Heart left ventricle (tissue), 13 donors: ENCODE measurements around the gene MGAT4A.

ENCODE experiments used
- POLR2A ChIP-seq, 2 donors: fragments of 450-650 bp; IDR thresholded peaks; one replicate each; pipeline ENCODE4 v1.6.1; 2017; ENCODE audit warnings: antibody characterized with exemption in 2 of 2, mild to moderate bottlenecking in 2 of 2, moderate library complexity in 2 of 2
- TF ChIP-seq, protein P1 (sequence below), 12 donors: fragments of 200-600 bp; sonication (generic) in 4 of 12; IDR thresholded peaks; one replicate each; pipeline versions ENCODE4 v1.5.0 to v1.8.0; 2018 to 2022; ENCODE audit warnings: antibody characterized with exemption in 12 of 12, mild to moderate bottlenecking in 5 of 12
- donor health status: ischemic (EF 13 %, LVEDD 7.1; RV severe dilation, severe dysfunction).
- donor health status: DM: no; HTN: yes; CAD: no.
- donor health status: DM: no; HTN: no; CAD: no.
- donor health status: ischemic (EF 25% LVEDD 6.9; RV normal size, moderate dysfunction).
- donor health status: ischemic (EF 25% LVEDD 5.7; RV mildly dilated, moderate dysfunction).
- donor health status: ischemic (EF 35%, LVEDD 5.7; RV mildly dilated, moderate dysfunction).
- donor health status: nonischemic (EF 11% LVEDD 7.7; RV severe dilation, severe dysfunction).
- donor health status: DM: yes; HTN: yes; CAD: no.
- donor health status: PGD.
- donor health status: ischemic (EF 29% LVEDD 5.4; RV normal size, mild dysfunction).
- donor health status: nonischemic (EF 23%, LVEDD 6.1; RV moderate dilation, normal function).

DNA sequence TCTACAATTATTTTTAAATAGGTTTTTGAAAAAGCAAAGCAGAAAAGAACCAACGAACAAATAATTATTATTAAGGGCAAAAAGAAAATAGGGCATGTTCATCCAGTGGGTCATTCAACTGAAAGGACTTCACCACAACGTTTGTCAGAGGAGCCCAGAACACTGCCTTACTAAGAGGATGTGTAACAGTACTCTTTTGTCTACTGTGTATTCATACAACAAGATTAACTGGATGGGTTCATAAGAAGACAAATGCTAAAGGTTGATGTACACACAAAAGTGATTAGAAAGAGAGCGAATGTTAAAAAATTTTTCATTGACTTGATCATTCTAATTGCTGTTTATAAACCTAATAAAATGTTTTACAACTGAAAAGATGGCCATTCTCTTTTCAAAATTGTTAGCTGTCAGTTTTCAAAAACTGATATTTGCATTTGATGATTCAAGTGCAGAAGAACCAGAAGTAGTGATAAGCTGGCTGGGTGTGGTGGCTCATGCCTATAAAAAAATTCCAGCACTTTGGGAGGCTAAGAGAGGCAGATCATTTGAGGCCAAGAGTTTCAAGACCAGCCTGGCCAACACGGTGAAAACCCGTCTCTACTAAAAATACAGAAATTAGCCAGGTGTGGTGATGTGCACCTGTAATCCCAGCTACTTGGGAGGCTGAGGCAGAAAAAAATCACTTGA lies 33.1 kb downstream of the MGAT4A start:
- TF ChIP-seq, protein P1, sequence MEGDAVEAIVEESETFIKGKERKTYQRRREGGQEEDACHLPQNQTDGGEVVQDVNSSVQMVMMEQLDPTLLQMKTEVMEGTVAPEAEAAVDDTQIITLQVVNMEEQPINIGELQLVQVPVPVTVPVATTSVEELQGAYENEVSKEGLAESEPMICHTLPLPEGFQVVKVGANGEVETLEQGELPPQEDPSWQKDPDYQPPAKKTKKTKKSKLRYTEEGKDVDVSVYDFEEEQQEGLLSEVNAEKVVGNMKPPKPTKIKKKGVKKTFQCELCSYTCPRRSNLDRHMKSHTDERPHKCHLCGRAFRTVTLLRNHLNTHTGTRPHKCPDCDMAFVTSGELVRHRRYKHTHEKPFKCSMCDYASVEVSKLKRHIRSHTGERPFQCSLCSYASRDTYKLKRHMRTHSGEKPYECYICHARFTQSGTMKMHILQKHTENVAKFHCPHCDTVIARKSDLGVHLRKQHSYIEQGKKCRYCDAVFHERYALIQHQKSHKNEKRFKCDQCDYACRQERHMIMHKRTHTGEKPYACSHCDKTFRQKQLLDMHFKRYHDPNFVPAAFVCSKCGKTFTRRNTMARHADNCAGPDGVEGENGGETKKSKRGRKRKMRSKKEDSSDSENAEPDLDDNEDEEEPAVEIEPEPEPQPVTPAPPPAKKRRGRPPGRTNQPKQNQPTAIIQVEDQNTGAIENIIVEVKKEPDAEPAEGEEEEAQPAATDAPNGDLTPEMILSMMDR (IDR thresholded peaks at IDR 0.05), result no peak
- TF ChIP-seq POLR2A (IDR thresholded peaks at IDR 0.05), result no peak
